ENCODE measurements around the gene C21orf91. TPM values are rescaled to one million over a fixed set of nuclear protein-coding genes. Genes with fewer than 3 reads are reported as not detected.
A peak's percentile ranks its signal among the peaks of the same experiment; 100 is the strongest.

The C21orf91 gene
- total RNA-seq, 1 experiment from 2014 or later: 49.2 TPM

GRCh38 chr21:17821121-17821520 is 2.0 kb upstream of the C21orf91 start:
- H3K4me1 Mint-ChIP-seq: peaks cover 26 to 29% of the 10 kb centered on the region in 2 experiments
- Histone ChIP-seq H3K4me2 (ENCODE audit: insufficient read depth, insufficient read length, low read length) (no peak overlapping the region), H3K56ac (ENCODE audit: insufficient read length, low read depth, low read length) (no peak overlapping the region), H2BK5ac (ENCODE audit: insufficient read length, low read length) (no peak overlapping the region), H4K5ac (ENCODE audit: insufficient read length, low read depth, low read length) (no peak overlapping the region), H3K4me1 (ENCODE audit: insufficient read depth, low read length) (peaks cover 4% of the 10 kb centered on the region; the same call in 1 of the 2 replicates), H2BK15ac (ENCODE audit: low read depth, low read length) (no peak overlapping the region), H2BK20ac (ENCODE audit: low read depth, low read length, poor library complexity, severe bottlenecking) (no peak overlapping the region), H3K9ac (ENCODE audit: extremely low read depth, insufficient read length, low read length) (no peak overlapping the region), H2BK12ac (ENCODE audit: insufficient read length, low read depth, low read length) (no peak overlapping the region), H3K18ac (ENCODE audit: insufficient read length, low read depth, low read length) (no peak overlapping the region), H3K23ac (ENCODE audit: insufficient read length, low read depth, low read length) (no peak overlapping the region), H4K8ac (replicated peaks; ENCODE audit: insufficient read length, low read depth, low read length) (no peak overlapping the region), H2AK5ac (ENCODE audit: insufficient read length, low read length) (no peak overlapping the region), H4K91ac (ENCODE audit: insufficient read length, low read depth, low read length) (no peak overlapping the region), H3K14ac (ENCODE audit: insufficient read depth, low read length) (no peak overlapping the region), H3T11ph (ENCODE audit: low read length) (no peak overlapping the region), H3K4ac (ENCODE audit: low read depth, low read length) (no peak overlapping the region), H3K79me2 (ENCODE audit: insufficient read depth, low read length) (peaks cover 4% of the 10 kb centered on the region; the same call in 1 of the 2 replicates), H3K27ac (ENCODE audit: insufficient read length, low read depth, low read length) (no peak overlapping the region), H3K27me3 (ENCODE audit: insufficient read depth, low read length) (no peaks in the 10 kb centered on the region), H2BK120ac (ENCODE audit: low read depth, low read length, poor library complexity, severe bottlenecking) (no peak overlapping the region), H2AFZ (ENCODE audit: low read length) (no peak overlapping the region), H3K79me1 (ENCODE audit: insufficient read depth, low read depth, low read length, poor library complexity, severe bottlenecking) (no peaks in the 10 kb centered on the region), H3K9me3 (ENCODE audit: control insufficient read depth, low read depth, low read length) (no peaks in the 10 kb centered on the region), H3K23me2 (ENCODE audit: insufficient read length, low read depth, low read length, poor library complexity, severe bottlenecking) (peaks cover 5% of the 10 kb centered on the region), H4K20me1 (ENCODE audit: control insufficient read depth, insufficient read depth, insufficient read length) (no peaks in the 10 kb centered on the region)
- TF ChIP-seq CTCF (conservative IDR thresholded peaks at IDR 0.05): no peak
- peaks cover 9 to 15% (median 10%) of the 10 kb centered on the region in 3 experiments for H3K36me3 Mint-ChIP-seq (ENCODE audit: insufficient read depth in 1 of 3, low read depth in 3 of 3)
- no peaks in the 10 kb centered on the region for H3K27me3 Mint-ChIP-seq (ENCODE audit: low read depth)
- H3K27ac Mint-ChIP-seq: no peak overlapping the region
- H3K9me3 Mint-ChIP-seq: no peaks in the 10 kb centered on the region
- DNase-seq: no peak
- peak overlapping the region in 1 of 2 experiments; percentile 7; a peak in 2 of 5 replicates for H3K4me3 Mint-ChIP-seq
- WGBS (ENCODE audit: extremely low coverage, insufficient read length, low lambda C conversion rate): no CpG with 5 or more reads among the region's 3 CpGs

Measured in H9 (cell line).